GM18507 (cell line): ENCODE results near the gene ATAD3A.

ENCODE experiments used
- DNase-seq: peaks from one replicate; pipeline ENCODE4 v3.0.0; 2011; ENCODE audit warnings: low read depth; ENCODE audit not compliant: insufficient read length; ENCODE audit errors: extremely low spot score
- FAIRE-seq: peaks from 2 replicates; lab custom pipeline; 2011; peaks lifted over from hg19 to GRCh38; lab: Jason Lieb, UNC

ATAD3A gene

GRCh38 chr1:1567152-1567875, 55.4 kb downstream of the ATAD3A start:
- no peak for FAIRE-seq

GRCh38 chr1:1567891-1568291, 55.9 kb downstream of the ATAD3A start:
- no peak for DNase-seq
- no peak for FAIRE-seq

More at GRCh38 chr1:1567152-1567875, 55.4 kb downstream of the ATAD3A start:
- no peak for DNase-seq

GRCh38 chr1:1569341-1569740, 57.4 kb downstream of the ATAD3A start:
- FAIRE-seq (no peak), DNase-seq (no peak)

- no peak for FAIRE-seq
- DNase-seq = peak; percentile 69
Measured at GRCh38 chr1:1573843-1574720, 62.1 kb downstream of the ATAD3A start.

- DNase-seq (peak; percentile 97), FAIRE-seq (peak; percentile 85)
Measured at GRCh38 chr1:1574721-1575537, 63.0 kb downstream of the ATAD3A start, which contains the start of gene SSU72. Gene SSU72, minus strand, starts transcription at chr1:1574863. Its CDS starts 306 bp downstream, at chr1:1574557.

- DNase-seq (no peak), FAIRE-seq (no peak)
Measured at GRCh38 chr1:1577367-1578011, 65.5 kb downstream of the ATAD3A start.

- no peak for FAIRE-seq
- DNase-seq = no peak
Measured at GRCh38 chr1:1578371-1578940, 66.5 kb downstream of the ATAD3A start.

- no peak for FAIRE-seq
Measured at GRCh38 chr1:1582585-1583346, 70.8 kb downstream of the ATAD3A start.

GRCh38 chr1:1583347-1584010, 71.5 kb downstream of the ATAD3A start:
- FAIRE-seq = no peak

More at GRCh38 chr1:1582585-1583346, 70.8 kb downstream of the ATAD3A start:
- DNase-seq = no peak

More at GRCh38 chr1:1583347-1584010, 71.5 kb downstream of the ATAD3A start:
- DNase-seq = no peak
